ENCODE data around the gene ITIH1. TPM values are rescaled to one million over a fixed set of nuclear protein-coding genes. Genes with fewer than 3 reads are reported as not detected.

The ITIH1 gene
- total and polyA plus RNA-seq, 9 of the 15 experiments (the other 6 are each of a cell fraction or from before 2014, with no cell fraction given), result 0.31 TPM; not detected in 8

GRCh38 chr3:52773361-52774065 is 3.9 kb upstream of the ITIH1 start (continued):
- TF ChIP-seq, protein P1, sequence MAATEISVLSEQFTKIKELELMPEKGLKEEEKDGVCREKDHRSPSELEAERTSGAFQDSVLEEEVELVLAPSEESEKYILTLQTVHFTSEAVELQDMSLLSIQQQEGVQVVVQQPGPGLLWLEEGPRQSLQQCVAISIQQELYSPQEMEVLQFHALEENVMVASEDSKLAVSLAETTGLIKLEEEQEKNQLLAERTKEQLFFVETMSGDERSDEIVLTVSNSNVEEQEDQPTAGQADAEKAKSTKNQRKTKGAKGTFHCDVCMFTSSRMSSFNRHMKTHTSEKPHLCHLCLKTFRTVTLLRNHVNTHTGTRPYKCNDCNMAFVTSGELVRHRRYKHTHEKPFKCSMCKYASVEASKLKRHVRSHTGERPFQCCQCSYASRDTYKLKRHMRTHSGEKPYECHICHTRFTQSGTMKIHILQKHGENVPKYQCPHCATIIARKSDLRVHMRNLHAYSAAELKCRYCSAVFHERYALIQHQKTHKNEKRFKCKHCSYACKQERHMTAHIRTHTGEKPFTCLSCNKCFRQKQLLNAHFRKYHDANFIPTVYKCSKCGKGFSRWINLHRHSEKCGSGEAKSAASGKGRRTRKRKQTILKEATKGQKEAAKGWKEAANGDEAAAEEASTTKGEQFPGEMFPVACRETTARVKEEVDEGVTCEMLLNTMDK (IDR thresholded peaks at IDR 0.05; ENCODE audit: borderline replicate concordance, insufficient read depth, low read depth, low read length, poor library complexity, severe bottlenecking), result no peak
- TF ChIP-seq, protein P2, sequence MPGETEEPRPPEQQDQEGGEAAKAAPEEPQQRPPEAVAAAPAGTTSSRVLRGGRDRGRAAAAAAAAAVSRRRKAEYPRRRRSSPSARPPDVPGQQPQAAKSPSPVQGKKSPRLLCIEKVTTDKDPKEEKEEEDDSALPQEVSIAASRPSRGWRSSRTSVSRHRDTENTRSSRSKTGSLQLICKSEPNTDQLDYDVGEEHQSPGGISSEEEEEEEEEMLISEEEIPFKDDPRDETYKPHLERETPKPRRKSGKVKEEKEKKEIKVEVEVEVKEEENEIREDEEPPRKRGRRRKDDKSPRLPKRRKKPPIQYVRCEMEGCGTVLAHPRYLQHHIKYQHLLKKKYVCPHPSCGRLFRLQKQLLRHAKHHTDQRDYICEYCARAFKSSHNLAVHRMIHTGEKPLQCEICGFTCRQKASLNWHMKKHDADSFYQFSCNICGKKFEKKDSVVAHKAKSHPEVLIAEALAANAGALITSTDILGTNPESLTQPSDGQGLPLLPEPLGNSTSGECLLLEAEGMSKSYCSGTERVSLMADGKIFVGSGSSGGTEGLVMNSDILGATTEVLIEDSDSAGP (CRISPR knock-in tag; IDR thresholded peaks at IDR 0.05), result no peak
- TF ChIP-seq ZC3H4 (CRISPR knock-in tag; IDR thresholded peaks at IDR 0.05; ENCODE audit: borderline replicate concordance) (no peak), ZNF830 (CRISPR knock-in tag; IDR thresholded peaks at IDR 0.05) (no peak), TCFL5 (CRISPR knock-in tag; conservative IDR thresholded peaks at IDR 0.05) (no peak), SRSF3 (IDR thresholded peaks at IDR 0.05; ENCODE audit: insufficient read depth, low read length) (no peak), NCOA1 (IDR thresholded peaks at IDR 0.05; ENCODE audit: low read depth) (no peak), ETV5 (CRISPR knock-in tag; IDR thresholded peaks at IDR 0.05; ENCODE audit: low read depth) (no peak)
